Measurements from ENCODE around the gene CWC22. TPM values are rescaled to one million over a fixed set of nuclear protein-coding genes. Genes with fewer than 3 reads are reported as not detected.

Gene CWC22
- total RNA-seq, 1 donor from 2014 or later, result 18.5 TPM

DNA sequence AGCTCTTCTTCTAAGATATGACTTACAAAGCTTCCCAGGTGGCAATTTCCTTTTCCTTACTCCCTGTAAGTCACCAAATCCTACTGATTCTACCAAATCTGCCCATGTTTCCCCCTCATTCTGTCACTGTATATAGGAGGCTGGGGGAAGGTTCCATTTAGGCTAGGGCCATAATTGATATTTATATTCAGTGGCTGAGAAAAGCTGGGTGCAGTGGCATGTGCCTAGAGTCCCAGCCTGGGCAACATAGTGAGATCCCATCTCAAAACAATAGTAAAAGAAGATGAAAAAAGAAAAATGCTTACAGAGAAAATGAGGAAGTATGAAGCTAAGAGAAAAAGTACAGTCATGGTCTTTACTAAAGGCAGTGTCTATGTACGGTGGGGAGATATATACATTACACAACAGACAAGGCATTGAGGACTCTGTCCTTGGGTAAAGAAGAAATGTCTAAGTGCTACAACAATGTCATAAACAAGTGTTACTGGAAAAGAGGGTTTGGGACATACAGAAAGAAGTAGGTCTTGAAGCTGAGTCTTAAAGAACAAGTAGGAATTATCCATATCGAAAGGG lies 4.8 kb downstream of the CWC22 start:
- H3K9me3 ChIP-seq, result no peaks in the 10 kb centered on the region
- DNase-seq (ENCODE audit: low spot score in 2 of 2), result no peak
- no peak overlapping the region for H3K27ac ChIP-seq
- intact Hi-C loops (cut with DNase I), result loop anchor here (10.0 kb wide), 1 partner anchor 973 kb away; no protein-coding TSS in a partner anchor
- no peak overlapping the region for H3K4me3 ChIP-seq
- TF ChIP-seq, protein P1, sequence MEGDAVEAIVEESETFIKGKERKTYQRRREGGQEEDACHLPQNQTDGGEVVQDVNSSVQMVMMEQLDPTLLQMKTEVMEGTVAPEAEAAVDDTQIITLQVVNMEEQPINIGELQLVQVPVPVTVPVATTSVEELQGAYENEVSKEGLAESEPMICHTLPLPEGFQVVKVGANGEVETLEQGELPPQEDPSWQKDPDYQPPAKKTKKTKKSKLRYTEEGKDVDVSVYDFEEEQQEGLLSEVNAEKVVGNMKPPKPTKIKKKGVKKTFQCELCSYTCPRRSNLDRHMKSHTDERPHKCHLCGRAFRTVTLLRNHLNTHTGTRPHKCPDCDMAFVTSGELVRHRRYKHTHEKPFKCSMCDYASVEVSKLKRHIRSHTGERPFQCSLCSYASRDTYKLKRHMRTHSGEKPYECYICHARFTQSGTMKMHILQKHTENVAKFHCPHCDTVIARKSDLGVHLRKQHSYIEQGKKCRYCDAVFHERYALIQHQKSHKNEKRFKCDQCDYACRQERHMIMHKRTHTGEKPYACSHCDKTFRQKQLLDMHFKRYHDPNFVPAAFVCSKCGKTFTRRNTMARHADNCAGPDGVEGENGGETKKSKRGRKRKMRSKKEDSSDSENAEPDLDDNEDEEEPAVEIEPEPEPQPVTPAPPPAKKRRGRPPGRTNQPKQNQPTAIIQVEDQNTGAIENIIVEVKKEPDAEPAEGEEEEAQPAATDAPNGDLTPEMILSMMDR (IDR thresholded peaks at IDR 0.05), result no peak
- no peaks in the 10 kb centered on the region for H3K27me3 ChIP-seq
- H3K4me1 ChIP-seq, result peaks cover 3 to 8% of the 10 kb centered on the region in 2 donors
- no peaks in the 10 kb centered on the region for H3K36me3 ChIP-seq

DNA sequence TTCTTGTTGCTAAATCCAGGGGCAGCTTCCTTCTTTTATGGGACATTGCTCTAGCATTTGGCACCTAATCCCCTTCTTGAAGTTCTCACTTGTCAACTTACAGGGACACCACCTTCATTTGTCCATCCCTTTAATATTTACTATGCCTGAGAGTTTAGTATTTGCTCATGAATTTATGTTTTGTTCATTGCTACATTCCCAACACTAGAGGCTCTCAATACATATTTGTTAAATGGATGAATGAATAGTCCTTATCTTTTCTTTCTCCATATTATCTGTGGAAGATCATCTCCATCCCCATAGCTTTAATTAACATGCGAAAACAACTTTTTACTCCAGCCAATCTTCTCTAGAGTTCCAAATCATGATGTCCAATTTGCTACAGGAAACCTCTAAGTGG lies 5.4 kb downstream of the CWC22 start:
- Histone ChIP-seq H3K27ac (no peak overlapping the region), H3K9me3 (no peaks in the 10 kb centered on the region), H3K36me3 (no peaks in the 10 kb centered on the region), H3K4me3 (no peak overlapping the region), H3K27me3 (no peaks in the 10 kb centered on the region), H3K4me1 (peaks cover 3 to 8% of the 10 kb centered on the region in 2 donors)
- intact Hi-C loops (cut with DNase I), result loop anchor here (10.0 kb wide), 1 partner anchor 973 kb away; no protein-coding TSS in a partner anchor
- DNase-seq (ENCODE audit: low spot score in 2 of 2), result no peak
- TF ChIP-seq, protein P1 (IDR thresholded peaks at IDR 0.05), result no peak

DNA sequence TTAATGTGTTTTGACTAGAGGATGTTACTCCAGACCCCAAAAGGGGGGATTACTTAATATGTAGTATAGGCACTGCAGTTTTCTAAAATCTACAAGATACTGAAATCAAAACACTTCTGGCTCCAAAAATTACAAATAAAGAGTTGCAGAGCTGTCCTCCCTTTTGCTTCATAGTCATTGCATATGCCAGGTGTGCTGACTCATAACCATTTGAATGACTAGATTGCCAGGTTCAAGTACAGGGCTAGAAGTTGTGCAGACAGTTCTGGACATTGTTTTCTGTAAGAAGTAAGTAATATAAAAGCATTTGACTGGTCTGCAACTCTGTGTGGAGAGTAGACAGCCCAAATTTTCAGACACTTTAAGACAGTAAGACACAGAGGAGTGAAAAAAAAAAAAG lies 6.7 kb downstream of the CWC22 start:
- Histone ChIP-seq H3K27me3 (no peaks in the 10 kb centered on the region), H3K27ac (no peak overlapping the region), H3K4me3 (no peak overlapping the region), H3K9me3 (no peaks in the 10 kb centered on the region), H3K36me3 (no peaks in the 10 kb centered on the region), H3K4me1 (peaks cover 0 to 4% of the 10 kb centered on the region in 2 donors)
- TF ChIP-seq, protein P1 (IDR thresholded peaks at IDR 0.05), result no peak
- intact Hi-C loops (cut with DNase I), result loop anchor here (10.0 kb wide), 1 partner anchor 974 kb away; no protein-coding TSS in a partner anchor
- DNase-seq (ENCODE audit: low spot score in 2 of 2), result no peak

DNA sequence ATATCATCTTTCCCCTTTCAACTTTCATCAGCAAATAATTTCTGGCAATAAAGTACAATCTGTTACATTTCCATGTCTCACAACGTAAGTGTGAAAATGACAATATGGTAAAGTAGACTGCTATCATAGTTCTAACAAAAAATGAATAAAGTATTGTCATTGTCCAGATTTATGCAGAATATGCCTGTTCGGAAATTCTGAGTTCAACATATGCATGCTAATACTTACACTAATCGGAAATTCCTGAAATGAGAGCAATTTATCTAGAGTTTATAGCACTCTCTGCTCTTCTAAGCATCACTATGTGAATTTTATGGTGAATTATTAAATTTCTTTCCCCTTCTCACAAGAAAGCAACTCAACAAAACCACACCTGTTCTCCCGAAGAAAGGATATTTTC lies 8.1 kb downstream of the CWC22 start:
- Histone ChIP-seq H3K9me3 (no peaks in the 10 kb centered on the region), H3K4me3 (no peak overlapping the region), H3K27me3 (no peaks in the 10 kb centered on the region)

DNA sequence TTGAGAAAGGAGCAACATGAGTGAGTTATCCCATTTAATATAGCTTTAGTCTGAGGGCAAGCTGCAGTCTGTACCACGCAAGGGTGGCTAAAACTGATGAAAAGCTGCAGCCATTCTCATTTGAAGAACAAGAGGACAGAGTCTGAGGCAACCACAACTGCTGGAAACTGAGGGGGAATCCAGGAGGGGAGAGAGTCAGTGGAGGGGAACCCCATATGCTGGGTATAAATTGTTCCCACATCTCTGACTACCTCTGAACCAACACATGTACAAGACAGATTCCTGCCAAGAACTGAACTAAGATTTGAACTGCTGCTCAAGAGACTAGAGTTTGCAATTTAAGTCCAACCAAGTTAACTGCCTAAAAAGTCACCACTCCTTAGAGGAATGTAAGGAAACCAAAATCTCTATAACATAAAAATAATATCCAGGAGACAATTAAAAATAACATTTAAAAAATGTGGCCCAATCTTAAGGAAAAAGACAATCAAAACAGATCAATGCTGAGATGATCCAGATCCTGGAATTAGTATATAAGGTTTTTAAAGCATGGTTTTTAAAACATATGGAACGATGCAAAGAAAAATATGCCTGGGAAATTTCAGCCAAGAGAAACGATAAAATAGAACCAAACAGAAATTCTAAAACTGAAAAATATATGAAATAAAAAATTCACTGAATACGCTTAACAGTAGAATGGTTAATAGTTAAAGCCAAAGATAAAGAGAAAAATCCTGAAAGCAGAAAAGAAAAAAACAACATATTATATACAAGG lies 11.2 kb downstream of the CWC22 start:
- Histone ChIP-seq H3K36me3 (peaks cover 0 to 14% of the 10 kb centered on the region in 2 donors), H3K27ac (no peak overlapping the region), H3K9me3 (no peaks in the 10 kb centered on the region), H3K4me3 (no peak overlapping the region), H3K4me1 (no peaks in the 10 kb centered on the region), H3K27me3 (no peaks in the 10 kb centered on the region)
- no peak for DNase-seq (ENCODE audit: low spot score in 2 of 2)
- intact Hi-C loops (cut with DNase I), result no loop called here
- TF ChIP-seq, protein P1 (IDR thresholded peaks at IDR 0.05), result no peak

More for the DNA sequence above, 8.1 kb downstream of the CWC22 start:
- no peaks in the 10 kb centered on the region for H3K36me3 ChIP-seq
- H3K27ac ChIP-seq, result no peak overlapping the region
- intact Hi-C loops (cut with DNase I), result no loop called here
- TF ChIP-seq, protein P1 (IDR thresholded peaks at IDR 0.05), result no peak
- no peak for DNase-seq (ENCODE audit: low spot score in 2 of 2)
- H3K4me1 ChIP-seq, result no peaks in the 10 kb centered on the region

All from ascending aorta (tissue), 2 donors.